ENCODE results near the gene AQP12A. TPM values are rescaled to one million over a fixed set of nuclear protein-coding genes. Genes with fewer than 3 reads are reported as not detected.

AQP12A gene
- total RNA-seq, 2 donors from 2014 or later: not detected

- H3K4me1 Mint-ChIP-seq (ENCODE audit: low read depth): no peaks in the 10 kb centered on the region
- no peaks in the 10 kb centered on the region for H3K36me3 Mint-ChIP-seq (ENCODE audit: insufficient read depth in 2 of 2)
- DNase-seq (no peak), ATAC-seq (replicated peaks in 1 of 2) (no peak)
- H3K4me3 Mint-ChIP-seq: no peak overlapping the region
- no peaks in the 10 kb centered on the region for H3K9me3 Mint-ChIP-seq
- no peak overlapping the region for H3K27ac Mint-ChIP-seq
- H3K27me3 Mint-ChIP-seq (ENCODE audit: low read depth): no peaks in the 10 kb centered on the region
Observed at GRCh38 chr2:240745962-240746361, 54.3 kb downstream of the AQP12A start.

- ATAC-seq (replicated peaks in 1 of 2): no peak
- Mint-ChIP-seq H3K4me3 (no peak overlapping the region), H3K36me3 (ENCODE audit: insufficient read depth in 2 of 2) (no peaks in the 10 kb centered on the region), H3K27me3 (ENCODE audit: low read depth) (no peaks in the 10 kb centered on the region), H3K4me1 (ENCODE audit: low read depth) (no peaks in the 10 kb centered on the region), H3K9me3 (no peaks in the 10 kb centered on the region), H3K27ac (no peak overlapping the region)
- no peak for DNase-seq
Observed at GRCh38 chr2:240746671-240747070, 55.0 kb downstream of the AQP12A start.

- Mint-ChIP-seq H3K27me3 (ENCODE audit: low read depth) (no peaks in the 10 kb centered on the region), H3K4me1 (ENCODE audit: low read depth) (no peaks in the 10 kb centered on the region), H3K27ac (no peak overlapping the region), H3K9me3 (no peaks in the 10 kb centered on the region), H3K36me3 (ENCODE audit: insufficient read depth in 2 of 2) (no peaks in the 10 kb centered on the region), H3K4me3 (no peak overlapping the region)
- no peak for ATAC-seq (replicated peaks in 1 of 2)
- no peak for DNase-seq
Observed at GRCh38 chr2:240747256-240747655, 55.6 kb downstream of the AQP12A start.

Other genes with a start within 250 kb of the AQP12A start
- gene ANKMY1, start 133.9 kb upstream of the AQP12A start, total RNA-seq: 10 to 100 TPM; 31.6 to 44.9 TPM
- 1 to 10 TPM; 7.1 to 7.3 TPM for gene DUSP28, start 131.5 kb upstream of the AQP12A start, total RNA-seq
- 10 to 100 TPM; 74.0 to 77.3 TPM for gene RNPEPL1, start 123.4 kb upstream of the AQP12A start, total RNA-seq
- gene CAPN10, start 105.1 kb upstream of the AQP12A start, total RNA-seq: 10 to 100 TPM; 36.9 to 43.7 TPM
- gene GPR35, start 66.4 kb upstream of the AQP12A start, total RNA-seq: 10 to 100 TPM; 48.2 to 50.7 TPM
- not detected for gene AQP12B, start 9.0 kb upstream of the AQP12A start, total RNA-seq
- gene KIF1A, start 128.4 kb downstream of the AQP12A start, total RNA-seq: 10 to 100 TPM; 28.8 to 30.1 TPM
- gene AGXT, start 177.0 kb downstream of the AQP12A start, total RNA-seq: not detected
- gene MAB21L4, start 204.3 kb downstream of the AQP12A start, total RNA-seq: not detected
- not detected for gene CROCC2, start 214.5 kb downstream of the AQP12A start, total RNA-seq